A172 (cell line): ENCODE measurements around the gene GPR132. TPM values are rescaled to one million over a fixed set of nuclear protein-coding genes. Genes with fewer than 3 reads are reported as not detected.
"Not testable (repeated sequence)": the region's sequence is repeated elsewhere in the genome, so short reads cannot be mapped to it uniquely, and the experiment has no call there.

ENCODE experiments used
- DNase-seq: peaks from one replicate; pipeline ENCODE4 v3.0.0-alpha.2; 2015; ENCODE audit warnings: low spot score
- total RNA-seq: library from RNA; depleted of rRNA; stranded (reverse); fragments of >200 nt; shearing (Covaris generic); gene quantifications from 2 replicates; pipeline ENCODE4 v1.2.3, GENCODE V29; 2014

GPR132 gene
- total RNA-seq, 1 experiment from 2014 or later, result not detected

GRCh38 chr14:105075379-105076295 lies 10.4 kb upstream of the GPR132 start:
- no peak for DNase-seq

GRCh38 chr14:105074601-105075053 lies 9.4 kb upstream of the GPR132 start:
- DNase-seq, result no peak

DNA sequence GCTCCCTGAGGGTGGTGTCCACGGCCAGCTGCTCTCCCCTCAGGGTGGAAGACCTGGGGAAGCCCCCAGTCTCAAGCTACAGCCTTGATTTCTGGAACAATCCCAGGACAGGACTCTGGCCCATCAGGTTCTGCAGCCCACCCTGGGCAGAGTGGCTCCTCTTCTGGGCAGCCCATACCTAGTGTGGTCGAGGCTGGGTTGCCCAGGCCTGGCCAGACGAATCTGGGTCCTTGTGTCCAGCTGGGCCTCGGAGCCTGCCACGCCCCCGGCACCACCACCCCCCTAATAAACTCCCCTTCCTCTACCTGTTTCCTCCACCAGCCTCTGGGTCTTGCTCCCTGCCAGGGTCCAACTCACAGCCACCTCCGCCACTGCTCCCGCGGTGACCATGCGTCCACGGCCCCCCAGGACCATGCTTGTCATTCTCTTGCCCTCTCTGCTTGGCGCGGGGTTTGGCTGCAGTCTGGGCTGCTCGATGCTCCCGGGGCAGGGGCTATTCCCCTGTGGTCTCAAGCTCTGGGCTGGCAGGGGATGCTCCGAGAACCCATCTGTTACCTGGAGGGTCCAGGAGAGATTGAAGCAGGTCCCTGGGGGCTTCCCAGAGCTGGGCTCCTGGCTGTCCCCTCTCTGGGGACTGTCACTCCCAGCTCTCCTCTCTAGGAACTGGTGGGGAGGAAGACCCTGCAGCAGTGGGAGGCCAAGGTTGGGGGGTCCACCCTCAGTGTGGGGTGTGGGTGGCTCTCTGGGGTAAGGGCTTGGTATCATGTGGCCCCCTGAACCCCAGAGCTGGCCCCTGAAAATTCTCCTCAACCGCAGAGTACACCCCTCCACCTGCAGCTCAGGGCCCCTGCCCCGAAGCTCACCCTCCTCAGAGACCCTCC lies 8.7 kb upstream of the GPR132 start:
- DNase-seq, result no peak

GRCh38 chr14:105072892-105073719 lies 7.9 kb upstream of the GPR132 start:
- DNase-seq, result no peak

GRCh38 chr14:105072381-105072861 lies 7.2 kb upstream of the GPR132 start:
- DNase-seq, result no peak

- DNase-seq, result no peak
These were observed 6.7 kb upstream of the GPR132 start for GRCh38 chr14:105071942-105072341.

- no peak for DNase-seq
These were observed 6.1 kb upstream of the GPR132 start for GRCh38 chr14:105071326-105071725.

GRCh38 chr14:105070760-105071137 lies 5.5 kb upstream of the GPR132 start:
- no peak for DNase-seq

DNA sequence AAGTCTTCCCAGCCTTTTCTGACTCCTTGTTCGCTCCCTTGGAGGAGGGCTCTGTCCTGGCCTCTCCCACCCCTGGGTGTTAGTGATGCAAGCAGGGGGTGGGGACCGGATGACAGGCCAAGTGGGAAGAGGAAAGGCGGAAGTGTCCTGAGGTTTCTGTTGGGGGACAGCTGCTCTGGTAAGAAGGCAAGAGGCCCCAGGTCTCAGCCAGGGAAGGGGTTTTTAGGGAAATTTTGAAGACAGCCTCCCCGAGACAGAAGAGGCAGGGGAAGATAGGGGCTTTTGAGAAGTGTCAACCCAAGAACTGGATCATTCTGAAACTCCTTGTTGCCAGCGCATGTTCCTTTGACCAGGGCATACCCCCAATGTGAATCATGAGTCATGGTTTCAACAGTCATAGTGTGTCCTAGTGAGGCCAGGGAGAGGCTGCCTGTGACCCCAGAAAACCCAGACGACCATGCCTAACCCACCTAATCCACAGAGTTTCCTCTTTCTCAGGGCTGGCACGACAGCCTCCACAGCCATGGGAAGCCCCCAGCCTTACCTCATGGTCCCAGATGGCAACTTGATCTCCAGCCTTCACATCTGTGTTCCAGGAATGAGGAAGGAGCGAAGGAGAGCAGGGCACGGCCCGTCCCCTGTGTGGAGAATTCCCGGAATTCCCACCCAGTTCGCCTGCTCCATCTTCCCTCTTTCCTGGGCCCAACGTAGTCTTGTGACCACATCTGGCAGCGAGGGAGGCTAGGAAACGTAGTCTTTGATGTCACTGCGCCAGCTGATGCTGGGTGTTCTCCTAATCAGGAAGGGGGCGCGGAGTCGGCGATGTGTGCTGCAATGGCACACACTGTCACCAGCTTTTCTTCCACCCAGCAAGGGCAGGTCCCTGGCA lies 4.9 kb upstream of the GPR132 start:
- no peak for DNase-seq

- no peak for DNase-seq
These were observed 4.3 kb upstream of the GPR132 start for GRCh38 chr14:105069522-105069870.

DNA sequence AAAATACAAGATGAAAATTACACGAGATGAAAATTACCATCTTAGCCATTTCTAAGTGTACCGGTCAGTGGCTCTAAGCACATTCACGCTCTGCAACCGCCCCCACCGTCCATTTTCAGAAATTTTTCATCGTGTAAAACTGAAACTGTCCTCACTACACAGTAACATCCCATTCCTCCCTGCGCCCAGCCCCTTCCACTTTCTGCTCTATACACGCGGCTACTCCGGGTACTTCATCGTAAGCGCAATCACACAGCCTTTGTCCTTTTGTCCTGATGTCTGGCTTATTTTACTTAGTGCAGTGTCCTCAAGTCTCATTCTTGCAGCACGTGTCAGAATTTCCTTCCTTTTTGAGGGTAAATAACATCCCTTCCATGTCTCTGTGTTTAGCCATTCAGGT lies 3.6 kb upstream of the GPR132 start:
- DNase-seq, result no peak

- no peak for DNase-seq
These were observed 2.7 kb upstream of the GPR132 start for GRCh38 chr14:105067969-105068301.

DNA sequence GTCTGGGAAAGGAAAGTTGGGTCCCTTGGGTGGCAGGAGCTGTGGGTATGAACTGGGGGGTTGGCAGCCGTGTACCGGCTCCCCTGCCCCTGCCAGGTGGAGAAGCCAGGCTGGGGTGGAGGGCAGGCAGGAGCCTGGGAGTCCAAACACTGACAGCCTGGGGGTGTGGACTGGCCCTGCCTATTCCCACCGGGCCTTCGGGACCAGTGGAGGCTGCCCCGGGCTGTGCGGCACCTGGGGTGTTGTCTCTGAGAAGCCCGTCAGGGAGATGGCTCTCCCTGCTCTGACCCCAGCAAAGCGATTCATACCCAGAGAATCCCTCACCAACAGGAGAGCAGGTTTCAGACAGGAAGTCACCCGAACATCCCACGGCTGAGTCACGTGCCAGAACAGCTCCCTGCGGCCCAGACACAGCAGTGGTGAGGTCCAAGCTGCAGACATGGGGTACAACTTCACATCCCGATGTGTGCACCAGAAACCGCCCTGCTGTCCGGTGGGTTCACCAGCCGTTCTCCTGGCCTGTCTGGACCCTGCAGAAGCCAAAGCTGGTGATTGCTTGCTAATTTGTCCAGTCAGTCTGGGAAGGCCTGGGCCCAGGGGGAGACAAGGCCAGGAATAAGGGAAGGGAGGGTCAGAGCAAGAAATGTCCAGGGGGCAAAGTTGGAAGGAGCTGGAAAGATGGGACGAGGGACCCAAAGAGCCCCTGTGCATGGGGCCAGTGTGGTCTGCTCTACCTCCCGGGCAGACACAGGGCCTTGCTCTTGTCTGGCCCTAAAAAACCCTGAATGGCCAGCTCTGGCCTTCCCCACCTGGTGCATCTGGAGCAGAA lies 2.1 kb upstream of the GPR132 start:
- DNase-seq, result peak; percentile 25

DNA sequence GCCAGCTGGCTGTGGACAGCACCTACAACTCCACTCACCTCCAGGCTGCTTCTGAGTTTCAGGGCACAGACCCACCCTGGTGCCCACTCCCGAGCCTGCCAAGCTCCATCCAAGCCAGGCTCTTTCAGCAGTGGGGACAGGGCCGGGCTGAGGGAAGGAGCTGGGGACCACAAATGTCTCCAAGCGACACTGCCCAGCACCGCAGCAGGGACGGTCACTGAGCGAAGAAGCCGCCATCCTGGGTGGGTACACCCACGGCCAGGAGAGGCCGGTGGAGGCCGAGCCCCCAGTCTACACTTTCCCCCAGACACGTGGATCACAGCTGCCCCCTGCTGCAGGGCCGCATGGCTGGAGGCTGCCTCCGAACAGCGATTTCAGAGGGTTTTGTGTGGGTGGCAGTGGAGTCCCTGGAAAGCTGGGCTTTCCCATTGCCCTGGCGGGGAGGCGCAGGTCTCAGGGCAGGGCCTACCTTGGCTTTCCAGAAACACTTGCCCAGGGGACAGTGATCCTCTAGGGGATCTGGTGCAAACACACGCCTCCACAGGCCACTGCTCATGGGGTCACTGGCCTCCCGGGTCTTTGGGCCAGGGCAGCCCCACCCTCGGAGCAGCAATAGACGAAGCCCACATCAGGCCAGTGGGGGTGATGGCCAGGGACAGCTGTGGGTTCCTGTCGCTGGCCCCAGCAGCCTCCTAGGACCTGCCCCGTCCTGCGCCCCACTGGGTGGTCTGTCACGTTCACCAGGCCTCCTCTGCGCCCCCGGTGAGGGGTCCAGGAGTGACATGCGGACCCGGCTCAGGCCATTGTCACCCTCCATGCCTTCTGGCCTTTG lies 1.2 kb upstream of the GPR132 start:
- no peak for DNase-seq

DNA sequence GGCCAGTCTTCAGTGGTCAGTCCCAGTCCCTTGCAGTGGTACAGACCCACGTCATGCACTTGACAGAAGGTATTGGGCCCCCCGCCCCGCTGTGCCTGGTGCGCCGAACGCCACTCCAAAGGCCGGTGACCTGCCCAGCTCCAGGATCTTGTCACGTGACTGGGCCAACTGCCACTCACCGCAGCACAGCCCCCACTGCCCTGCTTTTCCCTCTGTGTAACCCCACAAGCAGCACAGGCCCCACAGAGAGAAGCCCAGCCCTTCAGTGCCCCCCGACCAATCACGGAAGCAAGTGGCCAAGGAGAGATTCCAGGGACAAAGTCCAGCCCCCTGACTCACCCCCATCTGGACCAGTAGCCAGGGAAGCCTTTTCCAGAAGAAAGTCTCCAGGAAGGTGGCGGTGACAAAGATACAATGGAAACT lies 498 bp downstream of the GPR132 start:
- DNase-seq, result peak; percentile 35

- no peak for DNase-seq
These were observed 1.2 kb downstream of the GPR132 start for GRCh38 chr14:105064001-105064400.

GRCh38 chr14:105063506-105063905 lies 1.7 kb downstream of the GPR132 start:
- not testable (repeated sequence) for DNase-seq

DNA sequence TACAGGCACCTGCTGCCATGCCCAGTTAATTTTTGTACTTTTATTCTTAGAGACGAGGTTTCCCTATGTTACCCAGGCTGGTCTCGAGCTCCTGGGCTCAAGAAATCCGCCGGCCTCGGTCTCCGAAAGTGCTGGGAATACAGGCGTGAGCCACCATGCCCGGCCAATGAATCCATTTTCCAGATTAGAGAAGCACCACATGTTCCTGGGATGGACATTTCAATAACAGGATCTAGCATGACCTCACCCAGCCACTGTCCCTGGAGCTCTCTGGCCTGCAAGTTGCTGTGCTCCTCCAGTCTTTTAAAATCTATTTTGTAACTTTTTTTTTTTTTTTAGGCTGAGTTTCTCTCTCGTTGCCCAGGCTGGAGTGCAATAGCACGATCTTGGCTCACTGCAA lies 2.2 kb downstream of the GPR132 start:
- no peak for DNase-seq

- DNase-seq, result no peak
These were observed 3.2 kb downstream of the GPR132 start for GRCh38 chr14:105062048-105062433.
